ENCODE measurements around the gene CACTIN.
"Not testable (repeated sequence)": the region's sequence is repeated elsewhere in the genome, so short reads cannot be mapped to it uniquely, and the experiment has no call there.

Gene CACTIN

GRCh38 chr19:3656073-3656746, 29.6 kb upstream of the CACTIN start:
- H3K9me3 Mint-ChIP-seq: no peaks in the 10 kb centered on the region
- no peaks in the 10 kb centered on the region for H3K4me1 Mint-ChIP-seq (ENCODE audit: low read depth)
- no peak overlapping the region for H3K4me3 Mint-ChIP-seq
- no peaks in the 10 kb centered on the region for H3K27me3 Mint-ChIP-seq
- H3K27ac Mint-ChIP-seq: no peak overlapping the region
- H3K36me3 Mint-ChIP-seq (ENCODE audit: low read depth): peaks cover 16% of the 10 kb centered on the region

GRCh38 chr19:3655402-3656072, 28.9 kb upstream of the CACTIN start:
- H3K27me3 Mint-ChIP-seq: no peaks in the 10 kb centered on the region
- H3K4me3 Mint-ChIP-seq: no peak overlapping the region
- H3K4me1 Mint-ChIP-seq (ENCODE audit: low read depth): no peaks in the 10 kb centered on the region
- peaks cover 11% of the 10 kb centered on the region for H3K36me3 Mint-ChIP-seq (ENCODE audit: low read depth)
- no peak overlapping the region for H3K27ac Mint-ChIP-seq
- H3K9me3 Mint-ChIP-seq: no peaks in the 10 kb centered on the region

- peaks cover 11% of the 10 kb centered on the region for H3K36me3 Mint-ChIP-seq (ENCODE audit: low read depth)
- no peaks in the 10 kb centered on the region for H3K27me3 Mint-ChIP-seq
- no peak overlapping the region for H3K27ac Mint-ChIP-seq
- H3K4me3 Mint-ChIP-seq: no peak overlapping the region
- H3K9me3 Mint-ChIP-seq: no peaks in the 10 kb centered on the region
- H3K4me1 Mint-ChIP-seq (ENCODE audit: low read depth): no peaks in the 10 kb centered on the region
Observed at GRCh38 chr19:3653865-3654513, 27.4 kb upstream of the CACTIN start.

GRCh38 chr19:3653081-3653795, 26.6 kb upstream of the CACTIN start:
- Mint-ChIP-seq H3K4me1 (ENCODE audit: low read depth) (no peaks in the 10 kb centered on the region), H3K27me3 (no peaks in the 10 kb centered on the region), H3K4me3 (no peak overlapping the region), H3K9me3 (no peaks in the 10 kb centered on the region), H3K36me3 (ENCODE audit: low read depth) (peaks cover 11% of the 10 kb centered on the region), H3K27ac (no peak overlapping the region)

- Mint-ChIP-seq H3K27me3 (no peaks in the 10 kb centered on the region), H3K27ac (no peak overlapping the region), H3K4me3 (no peak overlapping the region), H3K4me1 (ENCODE audit: low read depth) (no peaks in the 10 kb centered on the region), H3K36me3 (ENCODE audit: low read depth) (peaks cover 7% of the 10 kb centered on the region), H3K9me3 (no peaks in the 10 kb centered on the region)
Observed at GRCh38 chr19:3652422-3652821, 25.8 kb upstream of the CACTIN start.

- H3K4me3 Mint-ChIP-seq: no peak overlapping the region
- no peaks in the 10 kb centered on the region for H3K4me1 Mint-ChIP-seq (ENCODE audit: low read depth)
- no peaks in the 10 kb centered on the region for H3K9me3 Mint-ChIP-seq
- H3K36me3 Mint-ChIP-seq (ENCODE audit: low read depth): no peaks in the 10 kb centered on the region
- H3K27ac Mint-ChIP-seq: no peak overlapping the region
- no peaks in the 10 kb centered on the region for H3K27me3 Mint-ChIP-seq
Observed at GRCh38 chr19:3651684-3652083, 25.1 kb upstream of the CACTIN start.

GRCh38 chr19:3649888-3650287, 23.3 kb upstream of the CACTIN start:
- Mint-ChIP-seq H3K4me1 (ENCODE audit: low read depth) (no peaks in the 10 kb centered on the region), H3K4me3 (no peak overlapping the region), H3K27ac (no peak overlapping the region), H3K27me3 (no peaks in the 10 kb centered on the region), H3K36me3 (ENCODE audit: low read depth) (no peaks in the 10 kb centered on the region), H3K9me3 (no peaks in the 10 kb centered on the region)

- no peak overlapping the region for H3K27ac Mint-ChIP-seq
- no peaks in the 10 kb centered on the region for H3K9me3 Mint-ChIP-seq
- no peaks in the 10 kb centered on the region for H3K27me3 Mint-ChIP-seq
- peaks cover 2% of the 10 kb centered on the region for H3K36me3 Mint-ChIP-seq (ENCODE audit: low read depth)
- no peak overlapping the region for H3K4me3 Mint-ChIP-seq
- no peaks in the 10 kb centered on the region for H3K4me1 Mint-ChIP-seq (ENCODE audit: low read depth)
Observed at GRCh38 chr19:3648037-3648905, 21.7 kb upstream of the CACTIN start.

- H3K9me3 Mint-ChIP-seq; H3K4me3 Mint-ChIP-seq; H3K27me3 Mint-ChIP-seq; H3K36me3 Mint-ChIP-seq (ENCODE audit: low read depth); H3K27ac Mint-ChIP-seq; H3K4me1 Mint-ChIP-seq (ENCODE audit: low read depth): not testable (repeated sequence)
Observed at GRCh38 chr19:3647102-3647501, 20.5 kb upstream of the CACTIN start.

GRCh38 chr19:3646336-3647092, 19.9 kb upstream of the CACTIN start:
- Mint-ChIP-seq H3K27me3 (no peaks in the 10 kb centered on the region), H3K9me3 (no peaks in the 10 kb centered on the region), H3K27ac (no peak overlapping the region), H3K4me3 (no peak overlapping the region), H3K36me3 (ENCODE audit: low read depth) (peaks cover 4% of the 10 kb centered on the region), H3K4me1 (ENCODE audit: low read depth) (no peaks in the 10 kb centered on the region)

GRCh38 chr19:3645726-3646125, 19.1 kb upstream of the CACTIN start:
- H3K27ac Mint-ChIP-seq: no peak overlapping the region
- no peaks in the 10 kb centered on the region for H3K27me3 Mint-ChIP-seq
- H3K4me1 Mint-ChIP-seq (ENCODE audit: low read depth): no peaks in the 10 kb centered on the region
- H3K4me3 Mint-ChIP-seq: no peak overlapping the region
- H3K36me3 Mint-ChIP-seq (ENCODE audit: low read depth): peaks cover 4% of the 10 kb centered on the region
- no peaks in the 10 kb centered on the region for H3K9me3 Mint-ChIP-seq

GRCh38 chr19:3645067-3645396, 18.4 kb upstream of the CACTIN start:
- Mint-ChIP-seq H3K36me3 (ENCODE audit: low read depth) (peaks cover 5% of the 10 kb centered on the region), H3K9me3 (no peaks in the 10 kb centered on the region), H3K27ac (no peak overlapping the region), H3K4me1 (ENCODE audit: low read depth) (no peaks in the 10 kb centered on the region), H3K4me3 (no peak overlapping the region), H3K27me3 (no peaks in the 10 kb centered on the region)

GRCh38 chr19:3644351-3645066, 17.9 kb upstream of the CACTIN start:
- no peak overlapping the region for H3K4me3 Mint-ChIP-seq
- no peaks in the 10 kb centered on the region for H3K4me1 Mint-ChIP-seq (ENCODE audit: low read depth)
- H3K27me3 Mint-ChIP-seq: no peaks in the 10 kb centered on the region

More at GRCh38 chr19:3644351-3645066, 17.9 kb upstream of the CACTIN start:
- no peak overlapping the region for H3K27ac Mint-ChIP-seq
- H3K9me3 Mint-ChIP-seq: no peaks in the 10 kb centered on the region
- H3K36me3 Mint-ChIP-seq (ENCODE audit: low read depth): peaks cover 8% of the 10 kb centered on the region
